Retinal pigment epithelial cell (primary cell): ENCODE results near the gene WDR86.

ENCODE experiments used
- DNase-seq: peaks from one replicate; pipeline ENCODE4 v3.0.0-alpha.2; 2010; ENCODE audit warnings: low read depth
- H3K4me3 ChIP-seq: 2 replicates; pipeline ENCODE4 v1.5.1; 2011; ENCODE audit warnings: mild to moderate bottlenecking, low read length, control low read depth, moderate library complexity
- TF ChIP-seq, protein P1 (sequence below): conservative IDR thresholded peaks from 2 replicates; pipeline ENCODE4 v1.5.1; 2011; ENCODE audit warnings: low read depth, low read length, control low read depth, inconsistent platforms

Gene WDR86

DNA sequence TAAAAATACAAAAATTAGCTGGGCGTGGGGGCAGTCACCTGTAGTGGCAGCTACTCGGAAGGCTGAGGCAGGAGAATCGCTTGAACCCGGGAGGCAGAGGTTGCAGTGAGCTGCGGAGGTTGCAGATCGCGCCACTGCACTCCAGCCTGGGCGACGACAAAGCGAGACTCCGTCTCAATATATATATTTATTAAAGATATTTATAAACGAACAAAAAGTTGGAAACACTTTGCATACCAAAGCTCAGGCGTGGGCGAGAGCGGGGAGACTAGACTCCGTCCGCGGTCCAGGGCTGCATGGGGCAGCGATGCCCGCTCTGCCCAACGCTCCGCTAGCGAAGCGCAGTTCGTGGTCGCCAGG is 38.0 kb upstream of the WDR86 start:
- DNase-seq, result no peak
- TF ChIP-seq, protein P1, sequence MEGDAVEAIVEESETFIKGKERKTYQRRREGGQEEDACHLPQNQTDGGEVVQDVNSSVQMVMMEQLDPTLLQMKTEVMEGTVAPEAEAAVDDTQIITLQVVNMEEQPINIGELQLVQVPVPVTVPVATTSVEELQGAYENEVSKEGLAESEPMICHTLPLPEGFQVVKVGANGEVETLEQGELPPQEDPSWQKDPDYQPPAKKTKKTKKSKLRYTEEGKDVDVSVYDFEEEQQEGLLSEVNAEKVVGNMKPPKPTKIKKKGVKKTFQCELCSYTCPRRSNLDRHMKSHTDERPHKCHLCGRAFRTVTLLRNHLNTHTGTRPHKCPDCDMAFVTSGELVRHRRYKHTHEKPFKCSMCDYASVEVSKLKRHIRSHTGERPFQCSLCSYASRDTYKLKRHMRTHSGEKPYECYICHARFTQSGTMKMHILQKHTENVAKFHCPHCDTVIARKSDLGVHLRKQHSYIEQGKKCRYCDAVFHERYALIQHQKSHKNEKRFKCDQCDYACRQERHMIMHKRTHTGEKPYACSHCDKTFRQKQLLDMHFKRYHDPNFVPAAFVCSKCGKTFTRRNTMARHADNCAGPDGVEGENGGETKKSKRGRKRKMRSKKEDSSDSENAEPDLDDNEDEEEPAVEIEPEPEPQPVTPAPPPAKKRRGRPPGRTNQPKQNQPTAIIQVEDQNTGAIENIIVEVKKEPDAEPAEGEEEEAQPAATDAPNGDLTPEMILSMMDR, result no peak
- no peak overlapping the region for H3K4me3 ChIP-seq

DNA sequence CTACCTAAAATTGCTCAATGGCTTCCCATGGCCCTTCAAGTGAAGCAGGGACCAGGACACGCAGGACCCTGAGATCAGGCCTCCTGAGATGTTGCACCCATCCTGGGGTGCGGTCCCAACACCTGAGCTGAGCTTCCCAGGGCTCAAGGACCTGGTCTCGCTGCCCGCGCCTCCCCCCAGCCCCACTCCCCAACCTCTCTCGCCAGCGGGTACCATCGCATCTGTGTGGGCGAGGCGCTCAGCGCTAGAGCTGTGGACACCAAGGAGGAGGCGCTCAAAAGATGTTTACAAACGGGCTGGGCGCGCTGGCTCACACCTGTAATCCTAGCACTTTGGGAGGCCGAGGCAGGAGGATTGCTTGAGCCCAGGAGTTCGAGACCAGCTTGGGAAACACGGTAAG is 37.5 kb upstream of the WDR86 start:
- no peak overlapping the region for H3K4me3 ChIP-seq
- no peak for DNase-seq
- TF ChIP-seq, protein P1, result no peak

DNA sequence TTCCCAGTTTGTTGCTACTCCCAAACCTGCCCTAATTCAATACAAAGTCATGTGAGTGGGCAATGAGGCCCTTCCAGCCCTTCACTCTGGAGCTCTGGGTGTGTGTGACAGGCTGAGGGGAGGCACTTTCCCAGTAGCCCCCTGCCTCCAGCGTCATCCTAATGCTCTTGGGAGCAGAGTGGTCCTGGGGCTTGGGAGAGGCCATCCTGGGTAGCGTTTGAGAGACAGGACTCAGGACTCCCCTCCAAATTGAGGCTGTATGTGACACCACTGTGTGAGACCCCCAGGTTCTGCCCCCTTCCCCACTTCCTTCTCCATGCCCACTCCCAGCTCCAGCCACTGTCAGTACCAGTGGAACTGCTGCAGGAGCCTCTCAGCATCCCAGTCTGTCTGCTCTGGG is 36.6 kb upstream of the WDR86 start:
- no peak overlapping the region for H3K4me3 ChIP-seq
- DNase-seq, result no peak
- TF ChIP-seq, protein P1, result no peak

DNA sequence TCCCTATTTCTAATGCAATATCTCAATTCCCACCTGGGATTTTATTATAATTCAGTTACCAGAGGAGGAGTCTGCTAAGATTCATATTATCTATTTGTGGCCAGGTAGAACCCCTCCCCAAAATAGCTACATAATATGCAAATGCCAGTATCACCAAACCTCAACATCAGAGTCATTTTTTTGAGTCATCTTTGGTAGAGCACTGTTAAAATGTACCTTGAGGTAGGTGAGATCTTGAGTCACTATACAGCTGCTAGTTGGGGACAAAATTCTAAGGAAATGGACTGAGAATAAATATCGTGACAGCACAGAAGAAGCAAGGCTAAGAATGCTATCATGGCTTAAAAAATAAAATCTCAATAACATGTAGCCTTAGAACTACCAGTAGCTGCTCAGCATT is 34.8 kb upstream of the WDR86 start:
- DNase-seq, result no peak
- TF ChIP-seq, protein P1, result no peak

DNA sequence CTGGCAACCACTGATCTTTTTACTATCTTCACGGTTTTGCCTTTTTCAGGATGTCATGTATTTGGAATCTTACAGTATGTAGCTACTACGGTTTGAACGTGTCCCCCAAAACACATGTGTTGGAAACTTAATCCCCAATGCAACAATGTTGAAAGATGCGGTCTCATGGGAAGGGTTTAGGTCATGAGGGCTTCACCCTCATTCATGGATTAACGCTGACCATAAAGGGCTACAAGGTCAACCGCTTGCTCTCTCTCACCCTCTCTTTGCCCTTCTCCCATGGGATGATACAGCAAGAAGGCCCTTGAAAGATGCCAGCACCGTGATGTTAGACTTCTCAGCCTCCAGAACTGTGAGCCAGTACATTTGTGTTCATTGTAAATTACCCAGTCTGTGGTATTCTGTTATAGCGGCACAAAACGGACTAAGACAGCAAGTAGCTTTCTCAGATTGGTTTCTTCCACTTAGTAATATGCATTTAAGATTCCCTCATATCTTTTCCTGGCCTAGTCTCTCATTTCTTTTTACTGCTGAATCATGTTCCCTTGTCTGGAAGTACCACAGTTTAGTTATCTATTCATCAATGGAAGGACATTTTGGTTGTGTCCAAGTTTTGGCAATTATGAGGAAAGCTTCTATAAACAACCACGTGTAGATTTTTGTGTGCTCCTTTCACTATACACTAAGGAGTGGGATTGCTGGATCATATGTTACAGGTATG is 33.1 kb upstream of the WDR86 start:
- no peak for DNase-seq
- TF ChIP-seq, protein P1, result no peak
- no peak overlapping the region for H3K4me3 ChIP-seq

More for the DNA sequence above, 34.8 kb upstream of the WDR86 start:
- H3K4me3 ChIP-seq, result no peak overlapping the region

DNA sequence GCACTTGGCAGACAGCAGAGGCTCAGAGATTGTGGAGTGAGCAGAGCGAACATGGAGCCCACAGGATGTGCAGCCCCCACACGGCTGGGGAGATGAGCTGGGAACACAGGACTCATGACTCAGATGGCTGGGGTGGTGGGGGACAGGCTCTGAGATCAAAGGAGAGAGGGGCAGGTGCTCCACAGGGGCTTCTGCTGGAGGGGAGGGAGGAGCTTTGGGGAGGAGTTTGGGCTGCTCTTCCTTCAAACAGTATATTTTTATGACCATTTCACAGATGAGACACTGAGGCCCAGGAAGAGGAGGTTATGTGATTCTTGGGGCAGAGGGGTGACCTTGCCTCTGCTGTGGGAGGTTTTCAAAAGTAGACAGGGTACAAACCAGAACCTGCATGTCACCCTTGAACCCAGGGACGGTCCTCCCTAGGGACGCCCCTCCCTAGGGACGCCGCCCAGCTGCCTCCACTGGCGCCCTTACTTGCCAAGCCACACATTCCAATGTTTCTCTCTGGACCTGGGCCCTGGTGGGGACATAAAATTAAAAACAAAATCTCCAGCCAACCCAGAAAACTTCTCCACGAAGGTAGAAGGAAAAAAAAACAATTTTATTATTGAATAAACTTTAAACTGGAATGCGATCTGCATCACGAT is 31.1 kb upstream of the WDR86 start:
- DNase-seq, result no peak
- no peak overlapping the region for H3K4me3 ChIP-seq
- TF ChIP-seq, protein P1, result no peak
